Erythroblast (primary cell): ENCODE measurements around the gene PPM1J.

Source experiments
- GATA1 ChIP-seq: IDR thresholded peaks from 2 replicates; pipeline ENCODE4 v1.6.1; 2011; ENCODE audit warnings: low read depth, mild to moderate bottlenecking, control low read depth, low read length, moderate library complexity
- POLR2A ChIP-seq: IDR thresholded peaks from 2 replicates; pipeline ENCODE4 v1.6.1; 2011; ENCODE audit warnings: mild to moderate bottlenecking, low read length

DNA sequence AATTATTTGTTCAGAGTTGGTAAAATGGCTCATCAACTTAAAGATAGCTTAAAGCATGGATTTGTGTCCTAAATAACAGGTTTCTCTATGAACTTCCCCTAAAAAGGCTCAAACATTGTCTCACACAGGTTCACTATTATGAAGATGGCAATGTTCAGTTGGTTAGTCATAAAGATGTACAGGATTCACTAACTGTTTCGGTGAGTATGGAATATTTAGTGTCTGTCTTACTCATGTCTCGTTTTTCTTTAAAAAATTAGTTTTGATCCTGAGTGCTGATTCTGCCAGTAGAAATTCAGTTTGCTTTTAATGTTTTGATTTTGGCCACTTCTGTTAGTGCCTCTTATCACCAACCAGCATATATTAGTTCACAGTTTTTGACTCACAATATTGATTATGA, 48.2 kb downstream of the PPM1J start:
- no peak for TF ChIP-seq GATA1
- TF ChIP-seq POLR2A, result no peak
